ENCODE data around the gene HNRNPA1L2. TPM values are rescaled to one million over a fixed set of nuclear protein-coding genes. Genes with fewer than 3 reads are reported as not detected.
"Not testable (repeated sequence)": the region's sequence is repeated elsewhere in the genome, so short reads cannot be mapped to it uniquely, and the experiment has no call there.

The HNRNPA1L2 gene
- total RNA-seq, 1 experiment from 2014 or later: 6.2 TPM

GRCh38 chr13:52677823-52678222, 35.6 kb downstream of the HNRNPA1L2 start:
- H3K4me2 ChIP-seq (ENCODE audit: low read length): no peak overlapping the region
- 0 out of 2 replicates have a peak, but pooled peaks cover 5% of the 10 kb centered on the region for H4K20me1 ChIP-seq (ENCODE audit: insufficient read depth)
- no peak overlapping the region for H2AFZ ChIP-seq (ENCODE audit: low read depth, low read length, poor library complexity, severe bottlenecking)
- intact Hi-C loops (cut with micrococcal nuclease): no loop called here
- no peak overlapping the region for H3K27ac ChIP-seq (ENCODE audit: low read depth, low read length)
- RAD21 ChIA-PET (ENCODE audit: low non-redundant PET in 1 of 2, low total read pairs in 2 of 2, uncharacterized antibody in 2 of 2, unreplicated experiment in 2 of 2): no interaction called here
- TF ChIP-seq EZH2 (IDR thresholded peaks at IDR 0.05) (no peak), YY1 (IDR thresholded peaks at IDR 0.05; ENCODE audit: extremely low read depth, insufficient replicate concordance, low read depth, low read length) (no peak), ELF1 (IDR thresholded peaks at IDR 0.05; ENCODE audit: borderline replicate concordance, low read depth) (no peak), POLR2A (IDR thresholded peaks at IDR 0.05; ENCODE audit: borderline replicate concordance, extremely low read depth, insufficient read depth, insufficient read length) (no peak), FOSL1 (IDR thresholded peaks at IDR 0.05; ENCODE audit: low read depth) (no peak), CEBPB (IDR thresholded peaks at IDR 0.05; ENCODE audit: low read depth) (no peak), POLR2AphosphoS5 (IDR thresholded peaks at IDR 0.05; ENCODE audit: low read depth, low read length) (no peak), CTCF (IDR thresholded peaks at IDR 0.05 in 2 of 3, conservative IDR thresholded peaks at IDR 0.05 in 1 of 3; ENCODE audit: borderline replicate concordance in 1 of 3, insufficient read depth in 1 of 3, low read depth in 2 of 3, low read length in 2 of 3) (no peak), EGR1 (IDR thresholded peaks at IDR 0.05; ENCODE audit: low read depth) (no peak), ZFX (IDR thresholded peaks at IDR 0.05) (no peak), MAX (IDR thresholded peaks at IDR 0.05) (no peak), ZNF274 (IDR thresholded peaks at IDR 0.05; ENCODE audit: low read depth, low read length) (no peak), JUND (IDR thresholded peaks at IDR 0.05) (no peak), SP1 (IDR thresholded peaks at IDR 0.05; ENCODE audit: low read depth) (no peak), TCF7L2 (IDR thresholded peaks at IDR 0.05; ENCODE audit: borderline replicate concordance, extremely low read depth, insufficient read depth, insufficient read length) (no peak)
- H3K27me3 ChIP-seq (ENCODE audit: insufficient read depth, low read length): no peaks in the 10 kb centered on the region
- DNase-seq (ENCODE audit: low read depth, low spot score) (no peak), ATAC-seq (no peak)
- CTCF ChIA-PET: no interaction called here
- no peak overlapping the region for H3K4me3 ChIP-seq (replicated peaks in 1 of 2; ENCODE audit: low read depth in 1 of 2, low read length in 2 of 2)
- peaks cover 74% of the 10 kb centered on the region for H3K79me2 ChIP-seq (ENCODE audit: insufficient read depth, low read length)
- no TSS peak for BruUV-seq (replicated peaks)
- H3K9me3 ChIP-seq (ENCODE audit: control insufficient read depth in 1 of 2, insufficient read depth in 1 of 2, low read depth in 1 of 2, low read length in 2 of 2): no peaks in the 10 kb centered on the region
- H3K4me1 ChIP-seq (ENCODE audit: control insufficient read depth in 1 of 2, insufficient read depth in 2 of 2, low read length in 2 of 2): no peaks in the 10 kb centered on the region
- H3K9me2 ChIP-seq (ENCODE audit: insufficient read depth): no peaks in the 10 kb centered on the region
- POLR2A ChIA-PET: no interaction called here
- H3K9ac ChIP-seq (ENCODE audit: low read length): no peak overlapping the region
- H3K36me3 ChIP-seq (ENCODE audit: control insufficient read depth in 1 of 2, insufficient read depth in 2 of 2, low read length in 2 of 2): peaks cover 28 to 33% of the 10 kb centered on the region in 2 experiments

- RAD21 ChIA-PET (ENCODE audit: low non-redundant PET in 1 of 2, low total read pairs in 2 of 2, uncharacterized antibody in 2 of 2, unreplicated experiment in 2 of 2); CTCF ChIA-PET; POLR2A ChIA-PET: not testable (repeated sequence)
These were observed 43.6 kb downstream of the HNRNPA1L2 start for GRCh38 chr13:52685806-52686205.

More at GRCh38 chr13:52685806-52686205, 43.6 kb downstream of the HNRNPA1L2 start:
- BruUV-seq (replicated peaks); H3K9me2 ChIP-seq (ENCODE audit: insufficient read depth); intact Hi-C loops (cut with micrococcal nuclease); H3K9me3 ChIP-seq (ENCODE audit: control insufficient read depth in 1 of 2, insufficient read depth in 1 of 2, low read depth in 1 of 2, low read length in 2 of 2); H3K27ac ChIP-seq (ENCODE audit: low read depth, low read length); H3K27me3 ChIP-seq (ENCODE audit: insufficient read depth, low read length); ATAC-seq; H3K9ac ChIP-seq (ENCODE audit: low read length); DNase-seq (ENCODE audit: low read depth, low spot score); H3K4me1 ChIP-seq (ENCODE audit: control insufficient read depth in 1 of 2, insufficient read depth in 2 of 2, low read length in 2 of 2); H2AFZ ChIP-seq (ENCODE audit: low read depth, low read length, poor library complexity, severe bottlenecking); H3K4me3 ChIP-seq (replicated peaks in 1 of 2; ENCODE audit: low read depth in 1 of 2, low read length in 2 of 2); H4K20me1 ChIP-seq (ENCODE audit: insufficient read depth); H3K4me2 ChIP-seq (ENCODE audit: low read length): not testable (repeated sequence)
- Histone ChIP-seq H3K36me3 (ENCODE audit: control insufficient read depth in 1 of 2, insufficient read depth in 2 of 2, low read length in 2 of 2) (peaks cover 26 to 42% of the 10 kb centered on the region in 2 experiments; a peak in 3 of 4 replicates), H3K79me2 (ENCODE audit: insufficient read depth, low read length) (peaks cover 33% of the 10 kb centered on the region)

Data from HCT116 (cell line).